OCI-LY1 (cell line): ENCODE results near the gene CCDC74B.
"Not testable (repeated sequence)": the region's sequence is repeated elsewhere in the genome, so short reads cannot be mapped to it uniquely, and the experiment has no call there.

Source experiments
- EZH2 ChIP-seq: fragments of 200-600 bp; sonication (generic), shearing (Covaris generic); IDR thresholded peaks from 2 replicates; pipeline ENCODE4 v1.8.0; 2017; ENCODE audit warnings: borderline replicate concordance, mixed run types, mild to moderate bottlenecking, antibody characterized with exemption, low read length, moderate library complexity, mixed read lengths
- TF ChIP-seq, protein P1 (sequence below): fragments of 200-600 bp; sonication (generic), shearing (Covaris generic); IDR thresholded peaks from 2 replicates; pipeline ENCODE4 v1.5.1; 2017; ENCODE audit warnings: mild to moderate bottlenecking, antibody characterized with exemption, low read length, moderate library complexity, mixed read lengths

GRCh38 chr2:130157354-130157753 is 12.4 kb upstream of the CCDC74B start:
- TF ChIP-seq, protein P1, sequence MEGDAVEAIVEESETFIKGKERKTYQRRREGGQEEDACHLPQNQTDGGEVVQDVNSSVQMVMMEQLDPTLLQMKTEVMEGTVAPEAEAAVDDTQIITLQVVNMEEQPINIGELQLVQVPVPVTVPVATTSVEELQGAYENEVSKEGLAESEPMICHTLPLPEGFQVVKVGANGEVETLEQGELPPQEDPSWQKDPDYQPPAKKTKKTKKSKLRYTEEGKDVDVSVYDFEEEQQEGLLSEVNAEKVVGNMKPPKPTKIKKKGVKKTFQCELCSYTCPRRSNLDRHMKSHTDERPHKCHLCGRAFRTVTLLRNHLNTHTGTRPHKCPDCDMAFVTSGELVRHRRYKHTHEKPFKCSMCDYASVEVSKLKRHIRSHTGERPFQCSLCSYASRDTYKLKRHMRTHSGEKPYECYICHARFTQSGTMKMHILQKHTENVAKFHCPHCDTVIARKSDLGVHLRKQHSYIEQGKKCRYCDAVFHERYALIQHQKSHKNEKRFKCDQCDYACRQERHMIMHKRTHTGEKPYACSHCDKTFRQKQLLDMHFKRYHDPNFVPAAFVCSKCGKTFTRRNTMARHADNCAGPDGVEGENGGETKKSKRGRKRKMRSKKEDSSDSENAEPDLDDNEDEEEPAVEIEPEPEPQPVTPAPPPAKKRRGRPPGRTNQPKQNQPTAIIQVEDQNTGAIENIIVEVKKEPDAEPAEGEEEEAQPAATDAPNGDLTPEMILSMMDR = not testable (repeated sequence)
- TF ChIP-seq EZH2 = not testable (repeated sequence)
